HepG2 (cell line): ENCODE data around the gene PTPN13. TPM values are rescaled to one million over a fixed set of nuclear protein-coding genes. Genes with fewer than 3 reads are reported as not detected.

Experiments used
- ATAC-seq: fragments of 200-7000 bp; cut with Tn5 transposase; 3 replicates; pipeline ENCODE4 v1.9.1; 2020; ENCODE audit warnings: mild to moderate bottlenecking, moderate library complexity
- BruUV-seq: library from RNA; stranded (reverse); fragments of 400-500 nt; replicated peaks from 2 replicates; lab custom pipeline; 2021; lab: Mats Ljungman, UMichigan
- CTCF ChIA-PET: fragments of 300-600 bp; formaldehyde crosslinking; extraction: SDS; loops from one replicate; lab custom pipeline; 2021; ENCODE audit warnings: low total read pairs, inconsistent platforms, low intra/inter-chr PET ratio; lab: Yijun Ruan, JAX
- POLR2A ChIA-PET: fragments of 350-600 bp; sonication (Branson Sonifier 250); formaldehyde crosslinking; loops from one replicate; lab custom pipeline; 2020; ENCODE audit warnings: antibody characterized with exemption, inconsistent platforms; lab: Yijun Ruan, JAX
- DNase-seq: peaks from one replicate; pipeline ENCODE4 v3.0.0-alpha.2; 2015; ENCODE audit warnings: low spot score
- FAIRE-seq: peaks from 3 replicates; lab custom pipeline; 2011; peaks lifted over from hg19 to GRCh38; lab: Jason Lieb, UNC
- H2AFZ ChIP-seq: one replicate; pipeline ENCODE4 v1.6.1; 2011; ENCODE audit warnings: low read length, inconsistent platforms
- H3K27ac ChIP-seq: fragments of 300-600 bp; 3 replicates; pipeline ENCODE4 v1.8.0; 2011; ENCODE audit warnings: mixed run types, mild to moderate bottlenecking, mixed read lengths, low read length, inconsistent platforms; ENCODE audit not compliant: insufficient read depth; ENCODE audit errors: extremely low read length
- H3K27me3 ChIP-seq, 2 experiments: fragments of 200-600 bp in 1 of 2; 2 replicates in 1 of 2; 3 replicates in 1 of 2; pipeline versions ENCODE4 v1.6.0 to v1.8.0; 2011; ENCODE audit warnings: low read length in 2 of 2, mild to moderate bottlenecking in 2 of 2, moderate library complexity in 2 of 2, inconsistent platforms in 1 of 2; ENCODE audit not compliant: insufficient read depth in 2 of 2, control insufficient read depth in 1 of 2
- H3K36me3 ChIP-seq, 2 experiments: fragments of 200-600 bp in 1 of 2; replicated peaks in 1 of 2; 2 replicates in 1 of 2; 3 replicates in 1 of 2; pipeline versions ENCODE4 v1.5.1 to v1.8.0; 2011; ENCODE audit warnings: low read length in 2 of 2, inconsistent platforms in 1 of 2; ENCODE audit not compliant: insufficient read depth in 2 of 2, control insufficient read depth in 1 of 2
- H3K4me1 ChIP-seq: 2 replicates; pipeline ENCODE4 v1.5.1; 2012; ENCODE audit warnings: low read length, inconsistent platforms; ENCODE audit not compliant: insufficient read depth
- H3K4me2 ChIP-seq: 2 replicates; pipeline ENCODE4 v1.6.0; 2011; ENCODE audit warnings: low read depth, low read length, inconsistent platforms
- H3K4me3 ChIP-seq, 3 experiments: fragments of 200-600 bp in 1 of 3; sonication (generic), shearing (Covaris generic) in 1 of 3; replicated peaks in 1 of 3; 2 replicates each; pipeline ENCODE4 v1.5.1; 2011 to 2016; ENCODE audit warnings: low read length in 3 of 3, inconsistent platforms in 2 of 3, low read depth in 2 of 3, mild to moderate bottlenecking in 2 of 3, control low read depth in 1 of 3, mixed read lengths in 1 of 3; ENCODE audit not compliant: insufficient read depth in 1 of 3
- H3K79me2 ChIP-seq: one replicate; pipeline ENCODE4 v1.6.1; 2011; ENCODE audit warnings: low read length, inconsistent platforms; ENCODE audit not compliant: insufficient read depth
- H3K9ac ChIP-seq: 2 replicates; pipeline ENCODE4 v1.6.0; 2011; ENCODE audit warnings: mild to moderate bottlenecking, low read depth, low read length, inconsistent platforms; ENCODE audit not compliant: insufficient read depth
- H3K9me3 ChIP-seq: 2 replicates; pipeline ENCODE4 v1.5.1; 2012; ENCODE audit warnings: mild to moderate bottlenecking, low read length
- H4K20me1 ChIP-seq: 2 replicates; pipeline ENCODE4 v1.6.0; 2011; ENCODE audit warnings: inconsistent platforms, mild to moderate bottlenecking, low read length, moderate library complexity; ENCODE audit not compliant: insufficient read depth
- HDAC6 ChIP-seq: fragments of 200-600 bp; sonication (generic); IDR thresholded peaks from 2 replicates; pipeline ENCODE4 v1.7.0; 2017; ENCODE audit warnings: mild to moderate bottlenecking, antibody characterized with exemption, low read length, low read depth
- MXD3 ChIP-seq: IDR thresholded peaks from 2 replicates; pipeline ENCODE4 v1.6.1; 2016; ENCODE audit warnings: mild to moderate bottlenecking, missing biosample characterization, missing genetic modification reagents
- NFATC3 ChIP-seq: sonication (generic); formaldehyde crosslinking; IDR thresholded peaks from 2 replicates; pipeline ENCODE4 v1.5.1; 2020; ENCODE audit warnings: mild to moderate bottlenecking, missing genetic modification reagents
- NFIC ChIP-seq: IDR thresholded peaks from 2 replicates; pipeline ENCODE4 v1.6.1; 2012; ENCODE audit warnings: mild to moderate bottlenecking, low read length, inconsistent platforms
- SP4 ChIP-seq: sonication (generic); formaldehyde crosslinking; IDR thresholded peaks from 2 replicates; pipeline ENCODE4 v1.8.1; 2023; ENCODE audit warnings: mild to moderate bottlenecking, missing genetic modification reagents
- STAT5B ChIP-seq: sonication (generic); formaldehyde crosslinking; IDR thresholded peaks from 2 replicates; pipeline ENCODE4 v1.4.0; 2020; ENCODE audit warnings: missing genetic modification reagents
- ZBED4 ChIP-seq: sonication (generic); formaldehyde crosslinking; IDR thresholded peaks from 2 replicates; pipeline ENCODE4 v1.4.0; 2020; ENCODE audit warnings: missing genetic modification reagents, borderline replicate concordance
- ZHX2 ChIP-seq, 2 experiments: sonication (generic) in 1 of 2; formaldehyde crosslinking in 1 of 2; IDR thresholded peaks; 2 replicates each; pipeline versions ENCODE4 v1.6.1 to v1.9.0; 2014 to 2022; ENCODE audit warnings: antibody characterized with exemption in 1 of 2, borderline replicate concordance in 1 of 2, inconsistent platforms in 1 of 2, low read depth in 1 of 2, missing genetic modification reagents in 1 of 2
- ZNF225 ChIP-seq: sonication (generic); formaldehyde crosslinking; IDR thresholded peaks from 2 replicates; pipeline ENCODE4 v1.4.0; 2020; ENCODE audit warnings: mild to moderate bottlenecking, missing genetic modification reagents
- ZNF468 ChIP-seq: sonication (generic); formaldehyde crosslinking; IDR thresholded peaks from 2 replicates; pipeline ENCODE4 v1.8.0; 2022; ENCODE audit warnings: mild to moderate bottlenecking, moderate library complexity, missing genetic modification reagents
- ZNF639 ChIP-seq: conservative IDR thresholded peaks from 2 replicates; pipeline ENCODE4 v1.6.1; 2018; ENCODE audit warnings: missing genetic modification reagents
- ZNF83 ChIP-seq: sonication (generic); formaldehyde crosslinking; IDR thresholded peaks from 2 replicates; pipeline ENCODE4 v1.4.0; 2020; ENCODE audit warnings: missing genetic modification reagents, mild to moderate bottlenecking, borderline replicate concordance
- WGBS: methylation state at CpG from one replicate; pipeline ENCODE4 v1.1.6; 2017; ENCODE audit warnings: low lambda C conversion rate; 5-methylcytosine and 5-hydroxymethylcytosine counted together
- in situ Hi-C: cut with HindIII; loops from 2 replicates; pipeline ENCODE4 v1.10.0; 2017; ENCODE audit warnings: low pct_unique_long_range_greater_than_20kb; ENCODE audit not compliant: extremely low pct_ligation_motif_present
- intact Hi-C: fragments of 100-400 bp; cut with micrococcal nuclease; formaldehyde crosslinking; loops from one replicate; pipeline ENCODE4 v1.10.0; 2022; ENCODE audit not compliant: unreplicated experiment
- polyA plus RNA-seq, 8 experiments: library from polyadenylated mRNA; depleted of rRNA in 3 of 8; stranded (reverse) in 7 of 8; unstranded in 1 of 8; fragments of >200 nt; fragmentation: Illumina TruSeq in 4 of 8; extraction: Trizol in 4 of 8; gene quantifications; 2 replicates each; pipeline versions ENCODE4 v1.2.1 to v1.2.3, GENCODE V29; 2011 to 2016; ENCODE audit warnings: low read depth in 4 of 8, missing spikeins in 1 of 8, mixed read lengths in 1 of 8; ENCODE audit not compliant: insufficient read depth in 1 of 8
- total RNA-seq, 5 experiments: library from RNA; depleted of rRNA; stranded (reverse); fragments of >200 nt; fragmentation: Illumina TruSeq; extraction: Trizol; gene quantifications; 2 replicates each; pipeline ENCODE4 v1.2.3, GENCODE V29; 2016; ENCODE audit warnings: low read depth in 1 of 5

The PTPN13 gene
- total and polyA plus RNA-seq, 2 of the 13 experiments (the other 11 are each of a cell fraction or from before 2014, with no cell fraction given), result not detected

GRCh38 chr4:86657382-86657781 is 63.3 kb downstream of the PTPN13 start:
- BruUV-seq, result no TSS peak
- H3K9ac ChIP-seq, result no peak overlapping the region
- H3K4me1 ChIP-seq, result no peaks in the 10 kb centered on the region
- intact Hi-C loops, result no loop called here
- peaks cover 11% of the 10 kb centered on the region for H3K9me3 ChIP-seq
- H3K27ac ChIP-seq, result no peak overlapping the region
- H3K79me2 ChIP-seq, result no peaks in the 10 kb centered on the region
- WGBS, result 27% methylated on average over 1 of the region's 1 CpG
- no peak overlapping the region for H3K4me3 ChIP-seq
- no peak for TF ChIP-seq NFATC3 (CRISPR knock-in tag)
- no peak for TF ChIP-seq ZHX2 (IDR thresholded peaks at IDR 0.05; ENCODE audit: low read depth)
- no peak for TF ChIP-seq ZHX2 (CRISPR knock-in tag; IDR thresholded peaks at IDR 0.05; ENCODE audit: borderline replicate concordance)
- TF ChIP-seq ZNF639, result no peak
- TF ChIP-seq ZBED4 (CRISPR knock-in tag), result no peak
- no peak for TF ChIP-seq ZNF83
- TF ChIP-seq HDAC6, result no peak
- no peak for TF ChIP-seq ZNF225
- no peak for TF ChIP-seq STAT5B (CRISPR knock-in tag)
- no peak for TF ChIP-seq MXD3 (CRISPR knock-in tag)
- TF ChIP-seq ZNF468 (CRISPR knock-in tag), result no peak
- TF ChIP-seq NFIC, result no peak
- TF ChIP-seq SP4 (CRISPR knock-in tag), result no peak
- TF ChIP-seq, all 625 proteins: peak for 0
- Histone ChIP-seq H3K36me3 (no peaks in the 10 kb centered on the region), H3K27me3 (no peaks in the 10 kb centered on the region), H4K20me1 (no peaks in the 10 kb centered on the region), H3K4me2 (no peak overlapping the region), H2AFZ (no peak overlapping the region)
- no peak for FAIRE-seq
- peak; percentile 54 for ATAC-seq
- CTCF ChIA-PET, result no interaction called here
- POLR2A ChIA-PET, result no interaction called here
- no peak for DNase-seq
- in situ Hi-C loops, result no loop called here
